HG03342 (cell line): Measurements from ENCODE around the gene TTLL11.
"Not testable (repeated sequence)": the region's sequence is repeated elsewhere in the genome, so short reads cannot be mapped to it uniquely, and the experiment has no call there.

Experiments
- ATAC-seq: cut with Tn5 transposase; IDR thresholded peaks from one replicate; pipeline ENCODE4 v1.9.1; 2021; ENCODE audit warnings: mild to moderate bottlenecking, moderate library complexity; ENCODE audit not compliant: unreplicated experiment

TTLL11 gene

DNA sequence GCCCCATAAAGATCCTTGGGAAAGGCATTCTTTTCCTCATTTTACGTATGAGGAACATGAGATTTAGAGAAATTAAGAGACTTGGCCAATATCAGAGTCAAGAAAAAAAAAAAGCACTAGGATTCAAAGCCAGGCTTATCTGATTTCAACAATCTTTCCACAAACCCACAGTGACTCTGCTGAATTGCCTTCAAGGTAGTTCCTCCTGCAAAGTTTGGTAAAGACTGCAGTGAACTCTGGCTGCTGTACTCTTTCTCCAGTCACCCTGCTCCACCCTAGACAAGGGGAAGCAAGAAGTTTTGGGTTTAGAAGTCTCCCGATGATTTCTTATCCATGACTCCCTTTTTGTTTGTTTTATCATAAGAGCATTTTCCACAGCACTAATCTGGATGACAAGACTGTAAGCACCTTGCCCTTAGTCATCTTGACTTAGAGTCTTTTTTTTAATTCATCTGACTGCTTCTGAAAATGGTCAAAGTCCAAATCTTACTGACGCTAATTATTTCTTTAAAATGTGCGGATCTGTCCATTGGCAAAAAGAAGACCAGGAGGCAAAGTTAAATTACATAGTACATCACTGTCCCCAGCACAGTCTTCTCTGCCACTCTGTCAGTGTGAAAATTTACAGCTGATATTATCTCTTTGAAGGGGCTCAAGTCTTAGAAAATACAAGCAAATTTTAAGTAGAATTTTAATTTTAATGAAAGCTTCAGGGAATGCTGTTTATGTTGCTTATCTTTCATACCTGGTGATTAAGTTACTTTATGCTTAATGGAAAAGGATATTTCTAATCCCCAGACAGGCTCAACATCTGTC, 180.1 kb downstream of the TTLL11 start:
- ATAC-seq, result no peak

DNA sequence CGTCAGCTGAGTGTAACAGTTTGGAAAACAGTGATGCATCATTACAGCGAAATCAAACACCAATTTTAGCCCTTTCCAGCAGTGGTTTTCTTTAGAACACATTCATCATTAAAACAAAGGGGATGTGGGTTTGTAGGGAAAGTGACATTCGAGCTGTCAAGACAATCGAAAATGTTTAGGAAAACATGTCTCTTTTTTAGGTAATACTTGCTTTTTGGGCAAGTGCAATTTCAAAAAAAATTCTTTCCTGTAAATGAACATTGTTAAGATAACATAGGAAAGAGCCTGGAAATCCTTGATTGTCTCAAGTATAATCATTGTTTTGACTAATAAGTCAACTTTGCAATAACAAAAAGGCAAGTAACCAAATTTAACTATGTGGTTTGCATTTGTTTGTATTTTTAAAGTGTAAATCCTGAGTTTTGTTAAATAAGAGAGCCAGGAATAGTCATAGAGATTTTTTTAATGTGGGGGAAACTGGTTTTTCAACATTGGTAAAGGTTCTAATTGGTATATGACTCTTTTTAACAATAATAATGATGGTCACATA, 182.5 kb downstream of the TTLL11 start:
- ATAC-seq, result no peak

GRCh38 chr9:121909111-121909510, 184.0 kb downstream of the TTLL11 start:
- ATAC-seq, result no peak

DNA sequence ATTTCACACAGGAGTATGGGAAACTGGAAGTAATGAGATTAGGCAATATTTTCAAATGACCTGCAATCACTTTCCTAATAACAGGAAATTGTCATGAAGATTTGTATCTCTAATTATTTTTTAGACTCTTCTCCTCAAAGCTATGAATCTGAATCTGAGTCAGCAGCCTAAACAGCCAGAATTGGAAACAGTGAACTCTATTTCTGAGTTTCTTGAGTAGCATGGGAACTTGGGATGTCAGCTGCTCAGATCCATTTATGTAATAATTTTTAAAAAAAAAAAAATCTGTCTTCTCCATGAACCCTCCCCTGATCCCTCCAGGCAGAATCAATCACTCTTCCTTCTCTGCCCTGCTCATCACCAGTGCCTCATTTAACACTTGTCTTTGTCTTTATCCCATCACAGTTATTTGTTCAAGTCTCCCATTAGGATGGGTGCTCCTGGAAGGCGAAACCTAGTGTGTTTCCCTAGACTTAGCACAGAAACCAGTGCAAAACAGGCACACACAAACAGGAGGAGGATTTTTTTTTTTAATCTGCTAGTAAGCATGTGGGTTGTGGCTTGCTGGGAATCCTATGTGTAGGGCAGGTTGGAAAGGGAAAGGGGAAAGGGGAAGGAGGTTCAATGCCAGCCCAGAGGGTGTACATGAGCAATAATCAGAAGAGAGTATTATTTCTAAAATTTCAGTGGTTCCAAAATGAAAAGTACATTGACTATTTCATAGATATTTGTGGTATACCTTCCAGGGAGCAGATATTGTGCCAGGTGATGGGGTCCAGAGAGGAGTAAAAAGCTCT, 186.8 kb downstream of the TTLL11 start:
- ATAC-seq, result no peak

DNA sequence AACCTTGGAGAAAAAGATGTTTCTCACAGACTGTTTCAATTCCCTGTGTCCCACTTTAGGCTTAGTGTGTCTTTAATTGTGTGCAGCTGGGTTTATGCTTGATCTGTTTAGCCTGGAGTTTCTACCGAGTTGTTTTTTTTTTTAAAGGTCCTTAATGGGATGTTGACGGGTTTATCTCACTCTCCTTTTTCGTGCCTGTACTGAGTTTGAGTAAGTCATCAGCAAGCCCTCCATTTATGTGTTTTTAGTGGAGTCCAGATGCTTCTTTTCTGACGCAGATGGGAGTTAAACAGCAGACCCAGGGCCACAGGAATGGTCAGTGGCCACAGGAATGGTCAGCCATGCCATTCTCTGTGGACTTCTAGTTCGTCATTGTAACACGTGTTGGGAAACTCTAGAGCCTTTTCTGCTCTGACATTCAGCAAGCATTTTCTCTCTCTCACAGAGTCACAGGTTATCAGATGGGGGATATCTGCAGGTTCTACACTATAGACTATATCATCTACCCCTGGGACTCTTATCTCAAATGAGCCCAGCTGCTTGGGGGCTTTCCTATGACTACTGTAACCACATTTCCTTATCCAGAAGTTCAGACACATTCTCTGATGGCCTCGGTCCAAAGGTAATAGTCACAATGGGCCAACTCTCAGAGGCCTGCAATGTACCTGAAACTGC, 190.5 kb downstream of the TTLL11 start:
- ATAC-seq, result no peak

- no peak for ATAC-seq
These were observed 191.5 kb downstream of the TTLL11 start for GRCh38 chr9:121901616-121902015.

- no peak for ATAC-seq
These were observed 192.9 kb downstream of the TTLL11 start for GRCh38 chr9:121900163-121900562.

DNA sequence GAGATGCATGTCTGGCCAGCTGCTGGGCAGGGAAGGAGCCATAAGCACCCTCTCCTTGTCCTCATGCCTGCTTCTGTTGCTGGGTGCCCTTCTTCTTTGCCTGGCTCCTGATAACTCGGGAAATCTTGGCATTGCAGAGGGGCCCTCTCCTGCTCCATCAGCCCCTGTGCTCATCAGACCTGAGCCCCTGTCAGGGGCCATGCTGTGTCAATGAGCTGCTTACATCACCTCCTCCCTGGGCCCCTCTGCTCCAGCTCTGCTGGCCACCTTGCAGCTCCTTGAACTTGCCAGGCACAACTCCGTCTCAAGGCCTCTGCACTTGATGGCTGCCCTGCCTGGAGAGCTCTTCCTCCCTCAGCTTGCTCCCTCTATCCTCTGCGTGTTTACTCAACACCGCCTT, 194.3 kb downstream of the TTLL11 start:
- ATAC-seq, result no peak

DNA sequence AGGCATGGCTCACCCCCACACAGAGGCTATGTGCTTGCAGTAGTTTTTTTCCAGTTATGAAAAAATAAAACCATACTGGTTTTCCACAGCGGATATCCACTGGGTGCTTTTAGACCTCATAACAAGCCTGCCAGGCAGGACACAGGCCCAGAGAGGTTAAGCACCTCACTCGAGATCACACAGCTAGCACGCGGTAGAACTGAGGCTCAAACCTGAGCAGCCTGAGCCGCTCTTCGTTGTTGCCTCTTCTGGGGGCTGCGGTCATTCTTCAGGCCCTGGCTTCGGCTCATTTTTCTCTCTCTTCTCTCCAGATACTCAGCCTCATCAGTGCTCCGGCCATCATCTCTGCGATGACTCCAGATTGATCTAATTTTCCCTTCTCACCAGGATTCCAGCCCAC, 196.0 kb downstream of the TTLL11 start:
- no peak for ATAC-seq

GRCh38 chr9:121896545-121896943, 196.6 kb downstream of the TTLL11 start:
- no peak for ATAC-seq

- ATAC-seq, result no peak
These were observed 197.1 kb downstream of the TTLL11 start for GRCh38 chr9:121895818-121896544.

GRCh38 chr9:121895358-121895757, 197.8 kb downstream of the TTLL11 start:
- ATAC-seq, result no peak

DNA sequence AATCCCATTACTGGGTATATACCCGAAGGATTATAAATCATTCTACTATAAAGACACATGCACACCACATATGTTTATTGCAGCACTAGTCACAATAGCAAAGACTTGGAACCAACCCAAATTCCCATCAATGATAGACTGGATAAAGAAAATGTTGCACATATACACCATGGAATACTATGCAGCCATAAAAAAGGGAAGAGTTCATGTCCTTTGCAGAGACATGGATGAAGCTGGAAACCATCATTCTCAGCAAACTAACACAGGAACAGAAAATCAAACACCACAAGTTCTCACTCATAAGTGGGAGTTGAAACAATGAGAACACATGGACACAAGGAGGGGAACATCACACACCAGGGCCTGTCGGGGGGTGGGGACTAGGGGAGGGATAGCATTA, 198.7 kb downstream of the TTLL11 start:
- ATAC-seq, result not testable (repeated sequence)

- ATAC-seq, result no peak
These were observed 199.3 kb downstream of the TTLL11 start for GRCh38 chr9:121893786-121894185.

DNA sequence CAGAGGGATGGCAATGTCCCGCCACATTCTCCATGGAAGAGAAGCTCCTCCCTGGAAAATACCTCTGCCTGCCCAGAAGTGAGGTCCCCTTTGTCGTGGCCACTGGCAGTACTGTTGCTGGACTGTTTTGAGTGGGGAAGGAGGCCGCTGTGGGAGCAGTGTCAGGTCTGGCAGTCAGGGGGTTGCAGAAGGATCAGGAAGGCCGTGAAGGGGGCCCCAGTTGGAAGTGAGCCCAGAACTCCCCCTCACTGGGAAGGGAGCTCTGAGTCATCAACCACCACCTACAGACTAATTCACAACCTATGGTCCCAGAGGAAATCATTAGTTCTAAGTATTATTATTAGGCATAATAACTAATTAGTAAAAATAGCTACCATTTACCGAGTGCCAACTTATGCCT, 200.4 kb downstream of the TTLL11 start:
- no peak for ATAC-seq

GRCh38 chr9:121890746-121891145, 202.4 kb downstream of the TTLL11 start:
- ATAC-seq, result no peak

DNA sequence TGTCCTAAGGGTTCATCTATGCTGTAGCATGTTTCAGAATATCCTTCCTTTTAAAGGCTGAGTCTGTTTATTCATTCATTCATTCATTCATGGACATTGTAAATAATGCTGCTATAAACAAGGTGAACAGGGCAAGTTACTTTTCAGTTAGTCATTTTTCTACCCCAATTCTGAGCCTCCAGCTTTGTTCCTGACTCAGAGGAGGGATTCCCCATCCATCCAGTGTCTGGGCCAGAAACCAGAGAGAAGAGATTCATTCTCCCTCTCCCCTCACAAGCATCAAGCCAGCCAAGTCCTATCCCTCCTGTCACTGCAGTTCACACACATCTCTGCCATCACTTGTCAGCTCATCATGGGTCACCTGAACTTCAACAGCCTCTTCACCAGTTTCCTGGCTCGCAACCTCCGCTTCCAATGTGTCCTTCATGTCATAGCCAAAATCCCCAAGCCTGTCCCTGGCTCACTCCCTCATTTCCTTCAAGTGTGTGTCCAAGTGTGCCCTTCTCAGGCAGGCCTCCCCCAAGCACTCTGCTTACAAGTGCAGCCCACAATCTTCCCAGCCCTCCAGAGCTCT, 203.0 kb downstream of the TTLL11 start:
- no peak for ATAC-seq

- no peak for ATAC-seq
These were observed 204.7 kb downstream of the TTLL11 start for GRCh38 chr9:121888438-121888775.

- ATAC-seq, result no peak
These were observed 205.3 kb downstream of the TTLL11 start for GRCh38 chr9:121887553-121888437.
